GM12872 (cell line): ENCODE measurements around the gene SPPL3.

ENCODE experiments used
- TF ChIP-seq, protein P1 (sequence below): IDR thresholded peaks from 3 replicates; pipeline ENCODE4 v1.5.1; 2011; ENCODE audit warnings: low read depth, mild to moderate bottlenecking, low read length, moderate library complexity; ENCODE audit not compliant: insufficient read depth

Gene SPPL3

DNA sequence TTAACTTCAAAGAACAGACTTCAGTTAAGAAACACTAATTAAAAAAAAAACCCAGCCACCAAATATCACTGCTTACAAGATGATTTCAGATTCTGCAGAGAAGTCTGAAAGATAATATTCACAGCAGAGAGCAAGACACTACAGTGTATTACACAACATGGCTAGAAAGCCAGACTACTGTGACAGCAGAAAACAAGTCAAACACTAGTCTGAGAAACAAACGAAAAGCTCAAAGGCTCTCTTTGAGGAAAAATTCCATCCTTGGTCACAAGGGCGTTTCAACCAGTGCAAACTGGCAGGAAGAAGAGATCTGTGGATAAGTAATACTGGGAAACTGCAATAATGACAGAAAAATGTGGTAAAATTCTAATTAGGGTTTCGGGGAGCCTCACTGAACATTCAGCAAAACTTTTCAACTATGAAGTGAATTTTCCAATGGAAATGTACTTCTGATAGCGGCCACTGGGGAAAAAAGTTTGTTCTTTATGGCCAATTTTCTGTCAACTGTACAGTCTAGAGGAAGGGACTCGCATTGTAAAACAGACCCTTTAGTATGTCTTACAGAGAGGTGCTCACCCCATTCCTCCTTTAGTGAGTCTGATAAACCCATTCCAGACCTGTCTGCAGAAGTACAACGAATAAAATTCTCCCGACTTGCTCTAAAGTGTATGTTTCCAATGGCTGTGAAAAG is 128.2 kb downstream of the SPPL3 start:
- TF ChIP-seq, protein P1, sequence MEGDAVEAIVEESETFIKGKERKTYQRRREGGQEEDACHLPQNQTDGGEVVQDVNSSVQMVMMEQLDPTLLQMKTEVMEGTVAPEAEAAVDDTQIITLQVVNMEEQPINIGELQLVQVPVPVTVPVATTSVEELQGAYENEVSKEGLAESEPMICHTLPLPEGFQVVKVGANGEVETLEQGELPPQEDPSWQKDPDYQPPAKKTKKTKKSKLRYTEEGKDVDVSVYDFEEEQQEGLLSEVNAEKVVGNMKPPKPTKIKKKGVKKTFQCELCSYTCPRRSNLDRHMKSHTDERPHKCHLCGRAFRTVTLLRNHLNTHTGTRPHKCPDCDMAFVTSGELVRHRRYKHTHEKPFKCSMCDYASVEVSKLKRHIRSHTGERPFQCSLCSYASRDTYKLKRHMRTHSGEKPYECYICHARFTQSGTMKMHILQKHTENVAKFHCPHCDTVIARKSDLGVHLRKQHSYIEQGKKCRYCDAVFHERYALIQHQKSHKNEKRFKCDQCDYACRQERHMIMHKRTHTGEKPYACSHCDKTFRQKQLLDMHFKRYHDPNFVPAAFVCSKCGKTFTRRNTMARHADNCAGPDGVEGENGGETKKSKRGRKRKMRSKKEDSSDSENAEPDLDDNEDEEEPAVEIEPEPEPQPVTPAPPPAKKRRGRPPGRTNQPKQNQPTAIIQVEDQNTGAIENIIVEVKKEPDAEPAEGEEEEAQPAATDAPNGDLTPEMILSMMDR: no peak; the same call in 2 of the 3 replicates

GRCh38 chr12:120774169-120774916 is 129.8 kb downstream of the SPPL3 start:
- TF ChIP-seq, protein P1: no peak

- TF ChIP-seq, protein P1: no peak
These were observed 133.1 kb downstream of the SPPL3 start for GRCh38 chr12:120771097-120771496.

DNA sequence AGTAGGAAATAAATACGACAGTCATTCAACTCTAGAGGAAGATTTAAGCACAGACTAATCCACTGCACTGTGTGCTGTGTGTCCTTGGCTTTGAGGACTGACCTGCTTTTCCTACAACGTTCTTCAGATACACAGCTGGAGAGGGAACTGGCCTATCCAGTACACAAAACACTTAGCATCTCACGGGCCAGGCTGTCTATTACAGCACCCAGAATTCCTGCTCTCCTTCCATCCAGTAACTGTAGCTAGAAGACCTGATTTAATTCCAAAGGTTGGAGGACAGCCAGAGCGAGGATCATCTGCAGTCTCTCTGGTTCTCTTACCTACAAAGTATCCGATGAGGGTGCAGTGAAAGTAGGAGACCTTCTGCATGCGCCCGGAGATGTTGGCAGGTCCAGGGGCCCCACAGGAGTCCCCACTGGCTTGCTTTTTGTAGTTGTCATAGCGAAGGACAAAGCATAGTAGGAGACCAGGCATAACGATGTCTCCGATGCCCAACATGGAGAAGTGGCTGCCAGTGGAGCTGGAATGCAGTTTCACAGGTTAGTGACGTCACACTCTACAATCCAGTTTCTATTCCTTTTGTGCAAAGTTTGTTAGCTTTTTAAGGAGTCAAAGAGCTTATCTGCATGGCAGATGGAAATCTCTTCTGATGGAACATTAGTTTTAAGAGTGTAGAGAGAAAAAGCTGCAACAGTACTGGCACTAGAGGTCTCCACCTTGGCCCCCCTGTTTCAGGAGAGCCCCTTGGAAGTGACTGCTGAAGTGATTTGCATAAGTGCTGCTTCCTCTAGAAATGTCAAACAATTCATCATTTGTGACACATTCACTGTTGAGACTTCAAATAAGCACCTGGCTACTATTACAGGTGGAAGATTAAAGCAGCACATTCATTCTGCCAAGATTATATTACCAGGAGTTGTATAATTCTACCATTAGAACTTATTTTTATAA is 136.8 kb downstream of the SPPL3 start:
- TF ChIP-seq, protein P1: no peak

DNA sequence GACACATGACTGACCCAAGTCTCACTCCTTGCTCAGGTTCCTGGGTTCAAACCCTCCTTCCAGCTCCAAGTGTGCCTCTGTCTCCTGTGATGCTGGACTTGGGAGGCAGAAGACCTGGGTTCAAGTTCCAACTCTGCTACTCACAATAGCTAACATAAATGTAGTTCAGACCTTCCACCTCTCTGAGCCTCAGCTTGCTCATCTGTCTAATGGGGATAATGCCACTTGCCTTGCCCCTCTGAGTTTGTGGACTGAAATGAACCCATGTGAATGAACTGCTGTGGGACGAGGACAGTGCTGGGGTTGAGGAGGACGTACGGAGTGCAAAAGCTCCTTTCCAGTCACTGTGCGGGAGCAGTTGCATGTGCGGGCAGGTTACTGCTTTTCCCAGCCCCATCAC is 137.6 kb downstream of the SPPL3 start:
- TF ChIP-seq, protein P1: no peak

GRCh38 chr12:120764816-120765215 is 139.3 kb downstream of the SPPL3 start:
- TF ChIP-seq, protein P1: no peak

DNA sequence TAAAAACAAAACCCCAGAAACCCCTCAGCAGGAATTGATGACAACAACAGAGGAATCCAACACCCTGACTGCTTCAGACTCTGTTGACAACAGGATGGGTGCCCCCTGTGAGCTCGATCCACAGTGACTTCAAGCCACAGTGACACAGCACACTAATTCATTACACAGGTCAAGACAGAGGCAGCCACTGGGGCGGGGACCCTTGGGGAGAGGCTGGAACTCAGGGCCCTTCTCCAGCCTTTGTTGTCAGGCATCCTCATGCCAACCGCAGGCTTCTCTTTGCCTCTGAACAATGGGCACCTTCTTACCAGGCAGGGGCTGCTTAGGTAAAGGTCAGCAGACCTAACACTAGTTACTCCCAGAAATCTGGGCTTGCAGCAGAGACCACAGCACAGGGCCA is 140.9 kb downstream of the SPPL3 start:
- TF ChIP-seq, protein P1: no peak
